ENCODE data around the gene EIF4G3. TPM values are rescaled to one million over a fixed set of nuclear protein-coding genes. Genes with fewer than 3 reads are reported as not detected.

Gene EIF4G3
- total and polyA plus RNA-seq, 9 of the 15 experiments (the other 6 are each of a cell fraction or from before 2014, with no cell fraction given): 6.7 to 40.5 (median 32.1) TPM

DNA sequence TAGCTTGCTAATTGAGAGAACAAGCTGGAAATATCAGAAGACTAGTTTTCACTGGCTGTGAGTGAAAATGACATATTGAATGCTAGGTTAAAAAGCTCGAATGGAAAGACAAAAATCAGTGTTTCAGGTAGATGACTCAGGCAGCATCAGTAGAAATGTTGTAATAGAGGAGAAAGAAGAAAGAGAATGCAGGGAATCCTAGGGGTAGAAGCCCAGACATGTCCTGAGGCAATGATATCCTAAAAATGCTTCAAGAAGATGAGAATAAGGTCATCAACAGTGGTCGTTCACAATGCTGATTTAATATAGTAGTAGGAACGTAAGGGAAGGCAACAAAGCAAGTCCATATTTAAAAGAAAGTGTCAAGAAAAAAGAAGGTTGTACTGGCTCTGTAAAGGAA is 292.9 kb downstream of the EIF4G3 start:
- in situ Hi-C loops (cut with MboI): no loop called here
- no peaks in the 10 kb centered on the region for H3K27me3 ChIP-seq (ENCODE audit: control insufficient read depth in 2 of 2, insufficient read depth in 2 of 2, low read length in 2 of 2)
- H3K27ac ChIP-seq (ENCODE audit: extremely low read depth, low read depth, low read length): no peak overlapping the region
- intact Hi-C loops (cut with micrococcal nuclease): no loop called here
- no TSS peak for BruUV-seq (replicated peaks)
- no peaks in the 10 kb centered on the region for H3K4me1 ChIP-seq (replicated peaks in 1 of 2; ENCODE audit: control insufficient read depth in 2 of 2, insufficient read depth in 2 of 2, low read length in 2 of 2)
- ATAC-seq: no peak
- ChIA-PET POLR2A (interaction anchor here (0.9 kb wide), 1 partner anchor 20 kb away, joined by 4 read pairs; no protein-coding TSS in a partner anchor), CTCF (ENCODE audit: low intra/inter-chr PET ratio) (no interaction called here)
- no peak overlapping the region for H3K9ac ChIP-seq (ENCODE audit: insufficient read depth in 1 of 2, low read depth in 2 of 2, low read length in 2 of 2)
- no peaks in the 10 kb centered on the region for H3K79me2 ChIP-seq (ENCODE audit: control insufficient read depth, insufficient read depth, low read length)
- no peaks in the 10 kb centered on the region for H4K20me1 ChIP-seq (replicated peaks; ENCODE audit: control insufficient read depth, insufficient read depth, low read length)
- peaks cover 5% of the 10 kb centered on the region; the same call in 2 of the 3 replicates for H3K36me3 ChIP-seq (ENCODE audit: control insufficient read depth, insufficient read depth, low read length)
- 41% methylated on average over 3 of the region's 3 CpGs for WGBS (ENCODE audit: insufficient coverage, low coverage, missing lambda C conversion rate)
- no peak for FAIRE-seq
- H2AFZ ChIP-seq (ENCODE audit: low read depth, low read length): no peak overlapping the region
- H3K4me2 ChIP-seq (ENCODE audit: insufficient read depth, low read length): no peak overlapping the region
- DNase-seq (ENCODE audit: extremely low read depth in 1 of 4, low spot score in 3 of 4): no peak
- H3K9me3 ChIP-seq (replicated peaks; ENCODE audit: control insufficient read depth, insufficient read depth, low read depth, low read length): no peaks in the 10 kb centered on the region
- no peaks in the 10 kb centered on the region for H3K9me1 ChIP-seq (ENCODE audit: control insufficient read depth, insufficient read depth, low read length)
- no peak overlapping the region for H3K4me3 ChIP-seq
- TF ChIP-seq TCF3 (CRISPR knock-in tag; IDR thresholded peaks at IDR 0.05): no peak
- TF ChIP-seq L3MBTL2 (IDR thresholded peaks at IDR 0.05): no peak
- TF ChIP-seq, protein P1, sequence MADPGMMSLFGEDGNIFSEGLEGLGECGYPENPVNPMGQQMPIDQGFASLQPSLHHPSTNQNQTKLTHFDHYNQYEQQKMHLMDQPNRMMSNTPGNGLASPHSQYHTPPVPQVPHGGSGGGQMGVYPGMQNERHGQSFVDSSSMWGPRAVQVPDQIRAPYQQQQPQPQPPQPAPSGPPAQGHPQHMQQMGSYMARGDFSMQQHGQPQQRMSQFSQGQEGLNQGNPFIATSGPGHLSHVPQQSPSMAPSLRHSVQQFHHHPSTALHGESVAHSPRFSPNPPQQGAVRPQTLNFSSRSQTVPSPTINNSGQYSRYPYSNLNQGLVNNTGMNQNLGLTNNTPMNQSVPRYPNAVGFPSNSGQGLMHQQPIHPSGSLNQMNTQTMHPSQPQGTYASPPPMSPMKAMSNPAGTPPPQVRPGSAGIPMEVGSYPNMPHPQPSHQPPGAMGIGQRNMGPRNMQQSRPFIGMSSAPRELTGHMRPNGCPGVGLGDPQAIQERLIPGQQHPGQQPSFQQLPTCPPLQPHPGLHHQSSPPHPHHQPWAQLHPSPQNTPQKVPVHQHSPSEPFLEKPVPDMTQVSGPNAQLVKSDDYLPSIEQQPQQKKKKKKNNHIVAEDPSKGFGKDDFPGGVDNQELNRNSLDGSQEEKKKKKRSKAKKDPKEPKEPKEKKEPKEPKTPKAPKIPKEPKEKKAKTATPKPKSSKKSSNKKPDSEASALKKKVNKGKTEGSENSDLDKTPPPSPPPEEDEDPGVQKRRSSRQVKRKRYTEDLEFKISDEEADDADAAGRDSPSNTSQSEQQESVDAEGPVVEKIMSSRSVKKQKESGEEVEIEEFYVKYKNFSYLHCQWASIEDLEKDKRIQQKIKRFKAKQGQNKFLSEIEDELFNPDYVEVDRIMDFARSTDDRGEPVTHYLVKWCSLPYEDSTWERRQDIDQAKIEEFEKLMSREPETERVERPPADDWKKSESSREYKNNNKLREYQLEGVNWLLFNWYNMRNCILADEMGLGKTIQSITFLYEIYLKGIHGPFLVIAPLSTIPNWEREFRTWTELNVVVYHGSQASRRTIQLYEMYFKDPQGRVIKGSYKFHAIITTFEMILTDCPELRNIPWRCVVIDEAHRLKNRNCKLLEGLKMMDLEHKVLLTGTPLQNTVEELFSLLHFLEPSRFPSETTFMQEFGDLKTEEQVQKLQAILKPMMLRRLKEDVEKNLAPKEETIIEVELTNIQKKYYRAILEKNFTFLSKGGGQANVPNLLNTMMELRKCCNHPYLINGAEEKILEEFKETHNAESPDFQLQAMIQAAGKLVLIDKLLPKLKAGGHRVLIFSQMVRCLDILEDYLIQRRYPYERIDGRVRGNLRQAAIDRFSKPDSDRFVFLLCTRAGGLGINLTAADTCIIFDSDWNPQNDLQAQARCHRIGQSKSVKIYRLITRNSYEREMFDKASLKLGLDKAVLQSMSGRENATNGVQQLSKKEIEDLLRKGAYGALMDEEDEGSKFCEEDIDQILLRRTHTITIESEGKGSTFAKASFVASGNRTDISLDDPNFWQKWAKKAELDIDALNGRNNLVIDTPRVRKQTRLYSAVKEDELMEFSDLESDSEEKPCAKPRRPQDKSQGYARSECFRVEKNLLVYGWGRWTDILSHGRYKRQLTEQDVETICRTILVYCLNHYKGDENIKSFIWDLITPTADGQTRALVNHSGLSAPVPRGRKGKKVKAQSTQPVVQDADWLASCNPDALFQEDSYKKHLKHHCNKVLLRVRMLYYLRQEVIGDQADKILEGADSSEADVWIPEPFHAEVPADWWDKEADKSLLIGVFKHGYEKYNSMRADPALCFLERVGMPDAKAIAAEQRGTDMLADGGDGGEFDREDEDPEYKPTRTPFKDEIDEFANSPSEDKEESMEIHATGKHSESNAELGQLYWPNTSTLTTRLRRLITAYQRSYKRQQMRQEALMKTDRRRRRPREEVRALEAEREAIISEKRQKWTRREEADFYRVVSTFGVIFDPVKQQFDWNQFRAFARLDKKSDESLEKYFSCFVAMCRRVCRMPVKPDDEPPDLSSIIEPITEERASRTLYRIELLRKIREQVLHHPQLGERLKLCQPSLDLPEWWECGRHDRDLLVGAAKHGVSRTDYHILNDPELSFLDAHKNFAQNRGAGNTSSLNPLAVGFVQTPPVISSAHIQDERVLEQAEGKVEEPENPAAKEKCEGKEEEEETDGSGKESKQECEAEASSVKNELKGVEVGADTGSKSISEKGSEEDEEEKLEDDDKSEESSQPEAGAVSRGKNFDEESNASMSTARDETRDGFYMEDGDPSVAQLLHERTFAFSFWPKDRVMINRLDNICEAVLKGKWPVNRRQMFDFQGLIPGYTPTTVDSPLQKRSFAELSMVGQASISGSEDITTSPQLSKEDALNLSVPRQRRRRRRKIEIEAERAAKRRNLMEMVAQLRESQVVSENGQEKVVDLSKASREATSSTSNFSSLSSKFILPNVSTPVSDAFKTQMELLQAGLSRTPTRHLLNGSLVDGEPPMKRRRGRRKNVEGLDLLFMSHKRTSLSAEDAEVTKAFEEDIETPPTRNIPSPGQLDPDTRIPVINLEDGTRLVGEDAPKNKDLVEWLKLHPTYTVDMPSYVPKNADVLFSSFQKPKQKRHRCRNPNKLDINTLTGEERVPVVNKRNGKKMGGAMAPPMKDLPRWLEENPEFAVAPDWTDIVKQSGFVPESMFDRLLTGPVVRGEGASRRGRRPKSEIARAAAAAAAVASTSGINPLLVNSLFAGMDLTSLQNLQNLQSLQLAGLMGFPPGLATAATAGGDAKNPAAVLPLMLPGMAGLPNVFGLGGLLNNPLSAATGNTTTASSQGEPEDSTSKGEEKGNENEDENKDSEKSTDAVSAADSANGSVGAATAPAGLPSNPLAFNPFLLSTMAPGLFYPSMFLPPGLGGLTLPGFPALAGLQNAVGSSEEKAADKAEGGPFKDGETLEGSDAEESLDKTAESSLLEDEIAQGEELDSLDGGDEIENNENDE (IDR thresholded peaks at IDR 0.05; ENCODE audit: low read depth, low read length): no peak
- TF ChIP-seq, protein P2, sequence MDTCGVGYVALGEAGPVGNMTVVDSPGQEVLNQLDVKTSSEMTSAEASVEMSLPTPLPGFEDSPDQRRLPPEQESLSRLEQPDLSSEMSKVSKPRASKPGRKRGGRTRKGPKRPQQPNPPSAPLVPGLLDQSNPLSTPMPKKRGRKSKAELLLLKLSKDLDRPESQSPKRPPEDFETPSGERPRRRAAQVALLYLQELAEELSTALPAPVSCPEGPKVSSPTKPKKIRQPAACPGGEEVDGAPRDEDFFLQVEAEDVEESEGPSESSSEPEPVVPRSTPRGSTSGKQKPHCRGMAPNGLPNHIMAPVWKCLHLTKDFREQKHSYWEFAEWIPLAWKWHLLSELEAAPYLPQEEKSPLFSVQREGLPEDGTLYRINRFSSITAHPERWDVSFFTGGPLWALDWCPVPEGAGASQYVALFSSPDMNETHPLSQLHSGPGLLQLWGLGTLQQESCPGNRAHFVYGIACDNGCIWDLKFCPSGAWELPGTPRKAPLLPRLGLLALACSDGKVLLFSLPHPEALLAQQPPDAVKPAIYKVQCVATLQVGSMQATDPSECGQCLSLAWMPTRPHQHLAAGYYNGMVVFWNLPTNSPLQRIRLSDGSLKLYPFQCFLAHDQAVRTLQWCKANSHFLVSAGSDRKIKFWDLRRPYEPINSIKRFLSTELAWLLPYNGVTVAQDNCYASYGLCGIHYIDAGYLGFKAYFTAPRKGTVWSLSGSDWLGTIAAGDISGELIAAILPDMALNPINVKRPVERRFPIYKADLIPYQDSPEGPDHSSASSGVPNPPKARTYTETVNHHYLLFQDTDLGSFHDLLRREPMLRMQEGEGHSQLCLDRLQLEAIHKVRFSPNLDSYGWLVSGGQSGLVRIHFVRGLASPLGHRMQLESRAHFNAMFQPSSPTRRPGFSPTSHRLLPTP (IDR thresholded peaks at IDR 0.05; ENCODE audit: borderline replicate concordance, extremely low read depth, insufficient read length): no peak
- no peak for TF ChIP-seq DACH1 (IDR thresholded peaks at IDR 0.05; ENCODE audit: partially characterized antibody)
- TF ChIP-seq ZNF184 (CRISPR knock-in tag; IDR thresholded peaks at IDR 0.05): no peak
- no peak for TF ChIP-seq KLF1 (tag; IDR thresholded peaks at IDR 0.05)
- no peak for TF ChIP-seq SMARCB1 (IDR thresholded peaks at IDR 0.05; ENCODE audit: insufficient read length, low read depth)
- no peak for TF ChIP-seq ZNF445 (CRISPR knock-in tag; IDR thresholded peaks at IDR 0.05; ENCODE audit: low read depth)

All from K562 (cell line).